ENCODE results near the gene HSPA1A.

The HSPA1A gene

GRCh38 chr6:31815025-31815838 lies at the start of gene HSPA1A, which contains the start of gene HSPA1L:
Gene HSPA1A (plus strand): TSS chr6:31815543. CDS start chr6:31815757, 214 bp downstream.
Gene HSPA1L (minus strand): TSS chr6:31815283. CDS start chr6:31811972, 3,311 bp downstream.
- peak; percentile 98 for DNase-seq (ENCODE audit: low read depth)

- DNase-seq (ENCODE audit: low read depth): no peak
These were observed 49.8 kb upstream of the HSPA1A start for GRCh38 chr6:31765559-31765909.

- DNase-seq (ENCODE audit: low read depth): peak; percentile 40
These were observed 49.2 kb upstream of the HSPA1A start for GRCh38 chr6:31765910-31766794.

- DNase-seq (ENCODE audit: low read depth): no peak
These were observed 48.2 kb upstream of the HSPA1A start for GRCh38 chr6:31767096-31767645.

GRCh38 chr6:31768363-31769257 lies 46.7 kb upstream of the HSPA1A start:
- DNase-seq (ENCODE audit: low read depth): no peak

- peak; percentile 66 for DNase-seq (ENCODE audit: low read depth)
These were observed 45.5 kb upstream of the HSPA1A start for GRCh38 chr6:31769684-31770371.

- DNase-seq (ENCODE audit: low read depth): no peak
These were observed 44.5 kb upstream of the HSPA1A start for GRCh38 chr6:31770860-31771259.

GRCh38 chr6:31771992-31772358 lies 43.4 kb upstream of the HSPA1A start:
- DNase-seq (ENCODE audit: low read depth): peak; percentile 50

- no peak for DNase-seq (ENCODE audit: low read depth)
These were observed 40.2 kb upstream of the HSPA1A start for GRCh38 chr6:31775184-31775583.

- no peak for DNase-seq (ENCODE audit: low read depth)
These were observed 39.5 kb upstream of the HSPA1A start for GRCh38 chr6:31775633-31776484.

- no peak for DNase-seq (ENCODE audit: low read depth)
These were observed 38.8 kb upstream of the HSPA1A start for GRCh38 chr6:31776485-31776988.

- peak; percentile 67 for DNase-seq (ENCODE audit: low read depth)
These were observed 38.2 kb upstream of the HSPA1A start, which contains the start of gene VWA7 for GRCh38 chr6:31776989-31777666. Gene VWA7 (minus strand): TSS chr6:31777328. CDS start chr6:31776779, 549 bp downstream.

GRCh38 chr6:31777667-31778050 lies 37.7 kb upstream of the HSPA1A start:
- DNase-seq (ENCODE audit: low read depth): no peak

- no peak for DNase-seq (ENCODE audit: low read depth)
These were observed 37.1 kb upstream of the HSPA1A start for GRCh38 chr6:31778193-31778592.

GRCh38 chr6:31778999-31779885 lies 36.1 kb upstream of the HSPA1A start:
- DNase-seq (ENCODE audit: low read depth): no peak

- DNase-seq (ENCODE audit: low read depth): no peak
These were observed 35.4 kb upstream of the HSPA1A start for GRCh38 chr6:31779908-31780307.

GRCh38 chr6:31780507-31781243 lies 34.7 kb upstream of the HSPA1A start:
- no peak for DNase-seq (ENCODE audit: low read depth)
